Neural cell (in vitro differentiated cells): Measurements from ENCODE around the gene CREB3L2. TPM values are rescaled to one million over a fixed set of nuclear protein-coding genes. Genes with fewer than 3 reads are reported as not detected.

Source experiments
- H2AFZ ChIP-seq: fragments of 200-600, 300-800 bp; sonication (generic), shearing (Covaris generic); 2 replicates; pipeline ENCODE4 v1.6.0; 2014; ENCODE audit warnings: low read depth, mild to moderate bottlenecking, antibody characterized with exemption, low read length, moderate library complexity
- H3F3A ChIP-seq: fragments of 200-600 bp; shearing (Covaris generic); 2 replicates; pipeline ENCODE4 v1.6.1; 2016; ENCODE audit warnings: mild to moderate bottlenecking, moderate library complexity, mixed read lengths, antibody characterized with exemption, low read length; ENCODE audit not compliant: insufficient read depth, poor library complexity, severe bottlenecking
- H3K27ac ChIP-seq: fragments of 200-600, 300-800 bp; sonication (generic), shearing (Covaris generic); 2 replicates; pipeline ENCODE4 v1.5.1; 2014; ENCODE audit warnings: mild to moderate bottlenecking, low read length, moderate library complexity
- H3K27me3 ChIP-seq: fragments of 300-800, 200-600 bp; sonication (generic), shearing (Covaris generic); 2 replicates; pipeline ENCODE4 v1.6.0; 2014; ENCODE audit warnings: mild to moderate bottlenecking, low read depth, low read length, moderate library complexity; ENCODE audit not compliant: insufficient read depth
- H3K36me3 ChIP-seq: fragments of 300-800, 200-600 bp; sonication (generic), shearing (Covaris generic); 2 replicates; pipeline ENCODE4 v1.5.1; 2014; ENCODE audit warnings: mild to moderate bottlenecking, antibody characterized with exemption, low read length, moderate library complexity; ENCODE audit not compliant: insufficient read depth
- H3K4me2 ChIP-seq: fragments of 300-800, 200-600 bp; sonication (generic), shearing (Covaris generic); 2 replicates; pipeline ENCODE4 v1.6.0; 2014; ENCODE audit warnings: mild to moderate bottlenecking, low read length
- H3K4me3 ChIP-seq: fragments of 300-800, 200-600 bp; sonication (generic), shearing (Covaris generic); 2 replicates; pipeline ENCODE4 v1.5.1; 2014; ENCODE audit warnings: mild to moderate bottlenecking, low read length, moderate library complexity
- H3K79me2 ChIP-seq: fragments of 200-600 bp; shearing (Covaris generic); replicated peaks from 2 replicates; pipeline ENCODE4 v1.6.0; 2014; ENCODE audit warnings: mild to moderate bottlenecking, low read length, moderate library complexity; ENCODE audit not compliant: insufficient read depth
- H3K9ac ChIP-seq: fragments of 300-800, 200-600 bp; sonication (generic), shearing (Covaris generic); 2 replicates; pipeline ENCODE4 v1.6.1; 2016; ENCODE audit warnings: mild to moderate bottlenecking, low read length, mixed read lengths
- H3K9me2 ChIP-seq: fragments of 200-600 bp; shearing (Covaris generic); 2 replicates; pipeline ENCODE4 v1.6.1; 2016; ENCODE audit warnings: mild to moderate bottlenecking, low read length, mixed read lengths; ENCODE audit not compliant: insufficient read depth
- H3K9me3 ChIP-seq: fragments of 200-600, 300-800 bp; sonication (generic), shearing (Covaris generic); 2 replicates; pipeline ENCODE4 v1.6.1; 2016; ENCODE audit warnings: mild to moderate bottlenecking, mixed run types, low read length, moderate library complexity, mixed read lengths
- H4K20me1 ChIP-seq: fragments of 200-600 bp; shearing (Covaris generic); 2 replicates; pipeline ENCODE4 v1.6.1; 2016; ENCODE audit warnings: mild to moderate bottlenecking, mixed run types; ENCODE audit not compliant: insufficient read depth
- CTCF ChIP-seq: fragments of 450-650 bp; IDR thresholded peaks from 2 replicates; pipeline ENCODE4 v1.5.1; 2014; ENCODE audit warnings: antibody characterized with exemption, mild to moderate bottlenecking, moderate library complexity; ENCODE audit not compliant: poor library complexity, severe bottlenecking
- EP300 ChIP-seq: fragments of 450-650 bp; conservative IDR thresholded peaks from 2 replicates; pipeline ENCODE4 v1.6.1; 2014; ENCODE audit warnings: antibody characterized with exemption, mild to moderate bottlenecking, moderate library complexity; ENCODE audit not compliant: poor library complexity, severe bottlenecking
- EZH2 ChIP-seq: fragments of 200-600, 300-800 bp; shearing (Covaris generic), sonication (generic); IDR thresholded peaks from 2 replicates; pipeline ENCODE4 v1.6.1; 2014; ENCODE audit warnings: antibody characterized with exemption, low read length, borderline replicate concordance, mild to moderate bottlenecking; ENCODE audit not compliant: insufficient read depth, poor library complexity, severe bottlenecking
- MXI1 ChIP-seq: fragments of 450-650 bp; conservative IDR thresholded peaks from 2 replicates; pipeline ENCODE4 v1.6.1; 2014; ENCODE audit warnings: antibody characterized with exemption, mild to moderate bottlenecking; ENCODE audit not compliant: poor library complexity, severe bottlenecking
- POLR2AphosphoS5 ChIP-seq: IDR thresholded peaks from 2 replicates; pipeline ENCODE4 v1.6.1; 2012
- RAD21 ChIP-seq: fragments of 450-650 bp; conservative IDR thresholded peaks from 2 replicates; pipeline ENCODE4 v1.6.1; 2014; ENCODE audit warnings: antibody characterized with exemption, mild to moderate bottlenecking, moderate library complexity
- REST ChIP-seq: IDR thresholded peaks from 2 replicates; pipeline ENCODE4 v1.6.1; 2012; ENCODE audit warnings: borderline replicate concordance
- SMC3 ChIP-seq: fragments of 450-650 bp; conservative IDR thresholded peaks from 2 replicates; pipeline ENCODE4 v1.6.1; 2014; ENCODE audit warnings: antibody characterized with exemption, mild to moderate bottlenecking, moderate library complexity; ENCODE audit not compliant: poor library complexity
- TAF1 ChIP-seq: IDR thresholded peaks from 2 replicates; pipeline ENCODE4 v1.6.1; 2012; ENCODE audit warnings: low read depth
- polyA plus RNA-seq: library from polyadenylated mRNA; depleted of rRNA; stranded (reverse); fragments of >200 nt; gene quantifications from 2 replicates; pipeline ENCODE4 v1.2.3, GENCODE V29; 2014

The CREB3L2 gene
- polyA plus RNA-seq, 1 donor from 2014 or later = 1.5 TPM

GRCh38 chr7:137937202-137937560 lies 64.7 kb downstream of the CREB3L2 start (continued):
- TF ChIP-seq RAD21 = no peak

- Histone ChIP-seq H3K9me2 (no peaks in the 10 kb centered on the region), H2AFZ (no peak overlapping the region), H3K9me3 (no peaks in the 10 kb centered on the region), H3K36me3 (no peaks in the 10 kb centered on the region), H3K4me2 (no peak overlapping the region), H3K27ac (no peak overlapping the region), H4K20me1 (no peaks in the 10 kb centered on the region), H3F3A (no peaks in the 10 kb centered on the region), H3K27me3 (no peaks in the 10 kb centered on the region), H3K9ac (no peak overlapping the region), H3K79me2 (no peaks in the 10 kb centered on the region), H3K4me3 (no peak overlapping the region)
- TF ChIP-seq MXI1 (no peak), EZH2 (no peak), TAF1 (no peak), EP300 (no peak), POLR2AphosphoS5 (no peak), REST (no peak), RAD21 (no peak), CTCF (no peak), SMC3 (no peak)
Measured at GRCh38 chr7:137936509-137937201, 65.2 kb downstream of the CREB3L2 start.

DNA sequence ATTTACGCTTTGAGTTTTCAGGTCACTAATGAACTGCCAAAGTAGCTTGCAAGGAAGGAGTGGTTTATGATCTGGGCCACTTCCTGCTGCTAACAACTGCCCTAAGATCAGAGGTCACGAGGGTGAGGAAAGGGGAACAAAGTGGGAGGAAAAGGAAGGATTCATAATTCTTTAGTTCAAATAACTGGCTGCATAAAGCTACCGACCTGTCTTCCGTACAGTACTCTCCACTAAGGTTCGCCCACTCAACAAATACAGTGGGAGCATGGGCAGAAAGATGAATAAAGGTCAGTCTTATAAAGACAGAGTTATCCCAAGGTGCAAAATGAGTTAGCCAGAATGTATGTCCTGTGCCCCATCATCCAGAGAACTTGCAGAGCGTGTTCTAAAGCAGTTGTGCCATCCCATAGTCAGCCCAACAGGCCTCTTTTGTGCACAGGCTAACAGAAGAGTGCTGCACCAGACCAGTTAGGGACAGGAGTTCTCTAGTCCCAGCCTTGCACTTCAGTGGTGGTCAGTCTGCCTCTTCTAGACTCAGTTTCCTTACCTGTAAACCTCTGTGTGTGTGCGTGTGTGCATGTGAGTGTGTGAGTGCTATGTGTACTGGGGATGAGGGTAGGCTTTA lies 65.9 kb downstream of the CREB3L2 start:
- H4K20me1 ChIP-seq = no peaks in the 10 kb centered on the region

More for the DNA sequence above, 65.9 kb downstream of the CREB3L2 start:
- no peaks in the 10 kb centered on the region for H3K9me3 ChIP-seq
- H3K27ac ChIP-seq = no peak overlapping the region
- H3F3A ChIP-seq = no peaks in the 10 kb centered on the region
- no peak overlapping the region for H3K9ac ChIP-seq
- H3K36me3 ChIP-seq = no peaks in the 10 kb centered on the region
- no peak overlapping the region for H2AFZ ChIP-seq
- no peak overlapping the region for H3K4me2 ChIP-seq
- no peak overlapping the region for H3K4me3 ChIP-seq
- H3K79me2 ChIP-seq = no peaks in the 10 kb centered on the region
- no peaks in the 10 kb centered on the region for H3K9me2 ChIP-seq
- TF ChIP-seq POLR2AphosphoS5 (no peak), CTCF (no peak)
- H3K27me3 ChIP-seq = no peaks in the 10 kb centered on the region
